HEK293 (cell line): ENCODE data around the gene RPL10.

ENCODE experiments used
- ZNF274 ChIP-seq, 2 experiments: fragments of 200-500 bp in 1 of 2; fragments of 450-650 bp in 1 of 2; sonication (Bioruptor generic) in 1 of 2; formaldehyde crosslinking in 1 of 2; IDR thresholded peaks; 2 replicates each; pipeline versions ENCODE4 v1.5.1 to v1.6.1; 2014 to 2016; ENCODE audit warnings: borderline replicate concordance in 1 of 2, inconsistent platforms in 1 of 2, low read length in 1 of 2, missing biosample characterization in 1 of 2, missing genetic modification characterization in 1 of 2
- TF ChIP-seq, protein P1 (sequence below): fragments of 450-650 bp; formaldehyde crosslinking; IDR thresholded peaks from 2 replicates; pipeline ENCODE4 v1.5.1; 2016; ENCODE audit warnings: missing biosample characterization, missing genetic modification characterization

DNA sequence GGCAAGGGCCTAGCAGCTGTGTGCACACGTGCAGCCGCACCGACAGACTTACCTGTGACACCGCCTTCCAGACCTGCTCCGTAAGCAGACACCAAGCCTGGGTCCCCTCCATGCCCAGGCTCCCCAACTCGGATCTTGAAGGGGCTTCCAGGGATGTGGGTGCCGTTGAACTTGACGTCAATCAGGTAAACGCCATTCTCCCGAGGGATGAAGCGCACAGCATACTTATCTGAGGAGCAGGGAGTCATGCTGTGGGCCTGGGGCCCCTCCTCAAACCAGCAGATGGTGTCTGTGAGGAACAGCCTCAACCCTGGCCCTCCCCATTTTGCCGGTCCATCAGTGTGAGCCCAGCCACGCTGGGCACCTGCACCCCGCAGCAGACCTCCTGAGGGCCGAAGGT is 48.2 kb upstream of the RPL10 start:
- TF ChIP-seq ZNF274 (IDR thresholded peaks at IDR 0.05; ENCODE audit: low read length): no peak
- TF ChIP-seq ZNF274 (tag by site-specific recombination; IDR thresholded peaks at IDR 0.05; ENCODE audit: borderline replicate concordance): no peak
- TF ChIP-seq, protein P1, sequence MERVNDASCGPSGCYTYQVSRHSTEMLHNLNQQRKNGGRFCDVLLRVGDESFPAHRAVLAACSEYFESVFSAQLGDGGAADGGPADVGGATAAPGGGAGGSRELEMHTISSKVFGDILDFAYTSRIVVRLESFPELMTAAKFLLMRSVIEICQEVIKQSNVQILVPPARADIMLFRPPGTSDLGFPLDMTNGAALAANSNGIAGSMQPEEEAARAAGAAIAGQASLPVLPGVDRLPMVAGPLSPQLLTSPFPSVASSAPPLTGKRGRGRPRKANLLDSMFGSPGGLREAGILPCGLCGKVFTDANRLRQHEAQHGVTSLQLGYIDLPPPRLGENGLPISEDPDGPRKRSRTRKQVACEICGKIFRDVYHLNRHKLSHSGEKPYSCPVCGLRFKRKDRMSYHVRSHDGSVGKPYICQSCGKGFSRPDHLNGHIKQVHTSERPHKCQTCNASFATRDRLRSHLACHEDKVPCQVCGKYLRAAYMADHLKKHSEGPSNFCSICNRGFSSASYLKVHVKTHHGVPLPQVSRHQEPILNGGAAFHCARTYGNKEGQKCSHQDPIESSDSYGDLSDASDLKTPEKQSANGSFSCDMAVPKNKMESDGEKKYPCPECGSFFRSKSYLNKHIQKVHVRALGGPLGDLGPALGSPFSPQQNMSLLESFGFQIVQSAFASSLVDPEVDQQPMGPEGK (tag by site-specific recombination): no peak
